ENCODE results near the gene CRYZ. TPM values are rescaled to one million over a fixed set of nuclear protein-coding genes. Genes with fewer than 3 reads are reported as not detected.

Gene CRYZ
- total and polyA plus RNA-seq, 2 experiments from 2014 or later, result 23.5 to 26.9 TPM

- in situ Hi-C loops (cut with MboI), result no loop called here
- TF ChIP-seq EZH2 (IDR thresholded peaks at IDR 0.05; ENCODE audit: insufficient read depth, poor library complexity, severe bottlenecking), result no peak
- TF ChIP-seq EZH2phosphoT487 (IDR thresholded peaks at IDR 0.05; ENCODE audit: insufficient read depth, low read depth), result no peak
- H3K27me3 ChIP-seq (replicated peaks; ENCODE audit: insufficient read depth), result no peaks in the 10 kb centered on the region
- DNase-seq, result no peak
- H3K36me3 ChIP-seq (ENCODE audit: low read depth), result peaks cover 6% of the 10 kb centered on the region; the same call in 1 of the 2 replicates
- H2AFZ ChIP-seq, result no peak overlapping the region
- no peaks in the 10 kb centered on the region for H3K79me2 ChIP-seq (ENCODE audit: insufficient read depth)
- H3F3A ChIP-seq (ENCODE audit: insufficient read depth), result no peaks in the 10 kb centered on the region
- H3K4me2 ChIP-seq (ENCODE audit: unreplicated experiment), result no peak overlapping the region
- no peak overlapping the region for H3K27ac ChIP-seq
- WGBS, 2 experiments (ENCODE audit: low coverage in 1 of 2, low lambda C conversion rate in 2 of 2, missing lambda C conversion rate in 2 of 2), result 96% methylated on average over 1 of the region's 1 CpG
- no peaks in the 10 kb centered on the region for H3K9me3 ChIP-seq (ENCODE audit: low read depth)
- no peaks in the 10 kb centered on the region for H3K4me1 ChIP-seq (ENCODE audit: insufficient read depth)
- no peaks in the 10 kb centered on the region for H4K20me1 ChIP-seq (ENCODE audit: insufficient read depth)
- no peak overlapping the region for H3K4me3 ChIP-seq
- H3K9ac ChIP-seq, result no peak overlapping the region
- H3K9me2 ChIP-seq (ENCODE audit: insufficient read depth), result no peaks in the 10 kb centered on the region
Observed at GRCh38 chr1:74716822-74717221, 16.0 kb downstream of the CRYZ start.

GRCh38 chr1:74715806-74716205 lies 17.0 kb downstream of the CRYZ start:
- no peaks in the 10 kb centered on the region for H3K9me2 ChIP-seq (ENCODE audit: insufficient read depth)
- no peak for DNase-seq
- H3K9ac ChIP-seq, result no peak overlapping the region
- in situ Hi-C loops (cut with MboI), result no loop called here
- H3K4me1 ChIP-seq (ENCODE audit: insufficient read depth), result no peaks in the 10 kb centered on the region
- H3K27ac ChIP-seq, result no peak overlapping the region
- no peaks in the 10 kb centered on the region for H3K9me3 ChIP-seq (ENCODE audit: low read depth)
- no peaks in the 10 kb centered on the region for H3F3A ChIP-seq (ENCODE audit: insufficient read depth)
- H3K4me3 ChIP-seq, result no peak overlapping the region
- TF ChIP-seq EZH2 (IDR thresholded peaks at IDR 0.05; ENCODE audit: insufficient read depth, poor library complexity, severe bottlenecking) (no peak), EZH2phosphoT487 (IDR thresholded peaks at IDR 0.05; ENCODE audit: insufficient read depth, low read depth) (no peak)
- no peaks in the 10 kb centered on the region for H3K27me3 ChIP-seq (replicated peaks; ENCODE audit: insufficient read depth)
- 74% methylated on average over 6 of the region's 6 CpGs for WGBS, 2 experiments (ENCODE audit: low coverage in 1 of 2, low lambda C conversion rate in 2 of 2, missing lambda C conversion rate in 2 of 2)
- H3K4me2 ChIP-seq (ENCODE audit: unreplicated experiment), result no peak overlapping the region
- H2AFZ ChIP-seq, result no peak overlapping the region
- no peaks in the 10 kb centered on the region for H4K20me1 ChIP-seq (ENCODE audit: insufficient read depth)
- no peaks in the 10 kb centered on the region for H3K79me2 ChIP-seq (ENCODE audit: insufficient read depth)
- H3K36me3 ChIP-seq (ENCODE audit: low read depth), result no peaks in the 10 kb centered on the region; the same call in 1 of the 2 replicates

- Histone ChIP-seq H3F3A (ENCODE audit: insufficient read depth) (no peaks in the 10 kb centered on the region), H3K9ac (no peak overlapping the region), H3K4me3 (no peak overlapping the region), H3K27me3 (replicated peaks; ENCODE audit: insufficient read depth) (no peaks in the 10 kb centered on the region), H3K79me2 (ENCODE audit: insufficient read depth) (no peaks in the 10 kb centered on the region), H4K20me1 (ENCODE audit: insufficient read depth) (no peaks in the 10 kb centered on the region), H2AFZ (no peak overlapping the region), H3K4me2 (ENCODE audit: unreplicated experiment) (no peak overlapping the region), H3K9me2 (ENCODE audit: insufficient read depth) (no peaks in the 10 kb centered on the region), H3K36me3 (ENCODE audit: low read depth) (no peaks in the 10 kb centered on the region; the same call in 1 of the 2 replicates), H3K9me3 (ENCODE audit: low read depth) (no peaks in the 10 kb centered on the region), H3K27ac (no peak overlapping the region), H3K4me1 (ENCODE audit: insufficient read depth) (no peaks in the 10 kb centered on the region)
- 47 to 64% methylated on average over 1 of the region's 1 CpG for WGBS, 2 experiments (ENCODE audit: low coverage in 1 of 2, low lambda C conversion rate in 2 of 2, missing lambda C conversion rate in 2 of 2)
- TF ChIP-seq EZH2 (IDR thresholded peaks at IDR 0.05; ENCODE audit: insufficient read depth, poor library complexity, severe bottlenecking) (no peak), EZH2phosphoT487 (IDR thresholded peaks at IDR 0.05; ENCODE audit: insufficient read depth, low read depth) (no peak)
- in situ Hi-C loops (cut with MboI), result no loop called here
- DNase-seq, result no peak
Observed at GRCh38 chr1:74715236-74715502, 17.7 kb downstream of the CRYZ start.

- no peaks in the 10 kb centered on the region; the same call in 1 of the 2 replicates for H3K36me3 ChIP-seq (ENCODE audit: low read depth)
- no peak overlapping the region for H2AFZ ChIP-seq
- H3K9ac ChIP-seq, result no peak overlapping the region
- in situ Hi-C loops (cut with MboI), result no loop called here
- TF ChIP-seq EZH2 (IDR thresholded peaks at IDR 0.05; ENCODE audit: insufficient read depth, poor library complexity, severe bottlenecking) (no peak), EZH2phosphoT487 (IDR thresholded peaks at IDR 0.05; ENCODE audit: insufficient read depth, low read depth) (no peak)
- 91 to 96% methylated on average over 1 of the region's 1 CpG for WGBS, 2 experiments (ENCODE audit: low coverage in 1 of 2, low lambda C conversion rate in 2 of 2, missing lambda C conversion rate in 2 of 2)
- no peaks in the 10 kb centered on the region for H3K27me3 ChIP-seq (replicated peaks; ENCODE audit: insufficient read depth)
- no peak overlapping the region for H3K4me2 ChIP-seq (ENCODE audit: unreplicated experiment)
- DNase-seq, result no peak
- no peak overlapping the region for H3K4me3 ChIP-seq
- H3F3A ChIP-seq (ENCODE audit: insufficient read depth), result no peaks in the 10 kb centered on the region
- no peaks in the 10 kb centered on the region for H3K4me1 ChIP-seq (ENCODE audit: insufficient read depth)
- H3K27ac ChIP-seq, result no peak overlapping the region
- no peaks in the 10 kb centered on the region for H3K79me2 ChIP-seq (ENCODE audit: insufficient read depth)
- H4K20me1 ChIP-seq (ENCODE audit: insufficient read depth), result no peaks in the 10 kb centered on the region
- H3K9me2 ChIP-seq (ENCODE audit: insufficient read depth), result no peaks in the 10 kb centered on the region
- no peaks in the 10 kb centered on the region for H3K9me3 ChIP-seq (ENCODE audit: low read depth)
Observed at GRCh38 chr1:74714429-74715235, 18.2 kb downstream of the CRYZ start.
